HCT116 (cell line): ENCODE measurements around the gene DAND5. TPM values are rescaled to one million over a fixed set of nuclear protein-coding genes. Genes with fewer than 3 reads are reported as not detected.

Experiments
- ATAC-seq: fragments of 200-7000 bp; cut with Tn5 transposase; 2 replicates; pipeline ENCODE4 v1.9.1; 2020; ENCODE audit warnings: mild to moderate bottlenecking, moderate library complexity
- BruUV-seq: library from RNA; stranded (reverse); fragments of 400-500 nt; replicated peaks from 2 replicates; lab custom pipeline; 2021; lab: Mats Ljungman, UMichigan
- CTCF ChIA-PET: fragments of 300-600 bp; sonication (Branson Sonifier 250); formaldehyde crosslinking; loops from one replicate; lab custom pipeline; 2021; ENCODE audit warnings: antibody characterized with exemption; lab: Charles Lee
- POLR2A ChIA-PET: fragments of 300-600, 350-600 bp; sonication (Branson Sonifier 250); formaldehyde crosslinking; loops from one replicate; lab custom pipeline; 2021; ENCODE audit warnings: antibody characterized with exemption; lab: Charles Lee
- RAD21 ChIA-PET, 2 experiments: fragments of 300-600 bp; sonication (Branson Sonifier 250); formaldehyde crosslinking; loops; one replicate each; lab custom pipeline; 2023; ENCODE audit warnings: low total read pairs in 2 of 2; ENCODE audit not compliant: uncharacterized antibody in 2 of 2, unreplicated experiment in 2 of 2, low non-redundant PET in 1 of 2; lab: Charles Lee
- DNase-seq: peaks from one replicate; pipeline ENCODE4 v3.0.0-alpha.2; 2010; ENCODE audit warnings: low read depth, low spot score
- H2AFZ ChIP-seq: fragments of 200-600 bp; shearing (Covaris generic), sonication (generic); 2 replicates; pipeline ENCODE4 v1.6.1; 2017; ENCODE audit warnings: low read depth, mixed run types, mixed read lengths, antibody characterized with exemption, low read length; ENCODE audit not compliant: poor library complexity, severe bottlenecking
- H3K27ac ChIP-seq: 2 replicates; pipeline ENCODE4 v1.5.1; 2012; ENCODE audit warnings: low read depth, low read length
- H3K27me3 ChIP-seq: fragments of 200-600 bp; sonication (generic); 2 replicates; pipeline ENCODE4 v1.6.1; 2016; ENCODE audit warnings: mixed run types, low read length, mixed read lengths; ENCODE audit not compliant: insufficient read depth
- H3K36me3 ChIP-seq, 2 experiments: fragments of 200-500 bp in 1 of 2; fragments of 200-600 bp in 1 of 2; sonication (Bioruptor generic) in 1 of 2; sonication (generic) in 1 of 2; 2 replicates each; pipeline versions ENCODE4 v1.5.1 to v1.6.1; 2014 to 2016; ENCODE audit warnings: low read length in 2 of 2, inconsistent platforms in 1 of 2, mixed read lengths in 1 of 2, mixed run types in 1 of 2; ENCODE audit not compliant: insufficient read depth in 2 of 2, control insufficient read depth in 1 of 2
- H3K4me1 ChIP-seq, 2 experiments: fragments of 200-600 bp in 1 of 2; sonication (generic) in 1 of 2; 2 replicates each; pipeline versions ENCODE4 v1.5.1 to v1.6.1; 2012 to 2017; ENCODE audit warnings: low read length in 2 of 2, inconsistent platforms in 1 of 2, mild to moderate bottlenecking in 1 of 2, mixed read lengths in 1 of 2, mixed run types in 1 of 2, moderate library complexity in 1 of 2; ENCODE audit not compliant: insufficient read depth in 2 of 2, control insufficient read depth in 1 of 2
- H3K4me2 ChIP-seq: fragments of 200-600 bp; sonication (generic); 2 replicates; pipeline ENCODE4 v1.6.1; 2017; ENCODE audit warnings: mixed run types, low read length, mixed read lengths
- H3K4me3 ChIP-seq, 2 experiments: fragments of 200-600 bp in 1 of 2; sonication (generic) in 1 of 2; replicated peaks in 1 of 2; 2 replicates each; pipeline ENCODE4 v1.5.1; 2011 to 2016; ENCODE audit warnings: low read length in 2 of 2, control low read depth in 1 of 2, low read depth in 1 of 2, mild to moderate bottlenecking in 1 of 2, mixed read lengths in 1 of 2, mixed run types in 1 of 2
- H3K79me2 ChIP-seq: fragments of 200-600 bp; sonication (generic); 2 replicates; pipeline ENCODE4 v1.6.1; 2017; ENCODE audit warnings: mild to moderate bottlenecking, mixed run types, low read length, moderate library complexity, mixed read lengths; ENCODE audit not compliant: insufficient read depth
- H3K9ac ChIP-seq: fragments of 200-600 bp; sonication (generic); 2 replicates; pipeline ENCODE4 v1.6.1; 2016; ENCODE audit warnings: low read length, mixed read lengths
- H3K9me2 ChIP-seq: fragments of 200-600 bp; sonication (generic), shearing (Covaris generic); 2 replicates; pipeline ENCODE4 v1.6.1; 2017; ENCODE audit warnings: mixed run types, mild to moderate bottlenecking, moderate library complexity; ENCODE audit not compliant: insufficient read depth
- H3K9me3 ChIP-seq, 2 experiments: fragments of 200-500 bp in 1 of 2; fragments of 200-600 bp in 1 of 2; sonication (Bioruptor generic) in 1 of 2; sonication (generic) in 1 of 2; 2 replicates each; pipeline ENCODE4 v1.6.1; 2014 to 2017; ENCODE audit warnings: low read length in 2 of 2, mixed read lengths in 2 of 2, inconsistent platforms in 1 of 2, low read depth in 1 of 2, mild to moderate bottlenecking in 1 of 2, mixed run types in 1 of 2, moderate library complexity in 1 of 2; ENCODE audit not compliant: control insufficient read depth in 1 of 2, insufficient read depth in 1 of 2
- H4K20me1 ChIP-seq: fragments of 200-600 bp; sonication (generic), shearing (Covaris generic); 2 replicates; pipeline ENCODE4 v1.6.1; 2017; ENCODE audit warnings: mixed run types, mild to moderate bottlenecking, moderate library complexity; ENCODE audit not compliant: insufficient read depth
- CEBPB ChIP-seq: IDR thresholded peaks from 2 replicates; pipeline ENCODE4 v1.6.1; 2012; ENCODE audit warnings: low read depth
- EGR1 ChIP-seq: IDR thresholded peaks from 2 replicates; pipeline ENCODE4 v1.6.1; 2012; ENCODE audit warnings: low read depth
- ELF1 ChIP-seq: IDR thresholded peaks from 2 replicates; pipeline ENCODE4 v1.6.1; 2012; ENCODE audit warnings: low read depth, borderline replicate concordance
- EZH2phosphoT487 ChIP-seq: fragments of 200-600 bp; IDR thresholded peaks from 2 replicates; pipeline ENCODE4 v1.6.1; 2018; ENCODE audit warnings: antibody characterized with exemption, borderline replicate concordance
- FOSL1 ChIP-seq: IDR thresholded peaks from 2 replicates; pipeline ENCODE4 v1.6.1; 2012; ENCODE audit warnings: low read depth
- POLR2A ChIP-seq: IDR thresholded peaks from 2 replicates; pipeline ENCODE4 v1.7.0; 2011; ENCODE audit warnings: borderline replicate concordance; ENCODE audit not compliant: insufficient read depth, insufficient read length; ENCODE audit errors: extremely low read depth
- SIN3A ChIP-seq: IDR thresholded peaks from 2 replicates; pipeline ENCODE4 v1.6.1; 2012; ENCODE audit warnings: low read depth
- SRF ChIP-seq: IDR thresholded peaks from 2 replicates; pipeline ENCODE4 v1.6.1; 2012; ENCODE audit warnings: low read depth
- ZBTB33 ChIP-seq: IDR thresholded peaks from 2 replicates; pipeline ENCODE4 v1.6.1; 2011; ENCODE audit warnings: mild to moderate bottlenecking, low read length, moderate library complexity; ENCODE audit not compliant: insufficient replicate concordance; ENCODE audit errors: extremely low read depth
- ZFX ChIP-seq: fragments of 450-650 bp; IDR thresholded peaks from 2 replicates; pipeline ENCODE4 v1.6.1; 2017
- ZNF274 ChIP-seq: fragments of 200-500 bp; sonication (Bioruptor generic); IDR thresholded peaks from 2 replicates; pipeline ENCODE4 v1.6.1; 2014; ENCODE audit warnings: mild to moderate bottlenecking, low read depth, low read length, inconsistent platforms
- intact Hi-C: fragments of 100-400 bp; cut with micrococcal nuclease; formaldehyde crosslinking; loops from 2 replicates; pipeline ENCODE4 v1.10.0; 2022
- total RNA-seq: library from RNA; stranded (reverse); gene quantifications from one replicate; pipeline ENCODE4 v1.2.1, GENCODE V29; 2021; ENCODE audit not compliant: unreplicated experiment
- TF ChIP-seq, protein P1 (sequence below): IDR thresholded peaks from 2 replicates; pipeline ENCODE4 v1.6.1; 2012; ENCODE audit warnings: low read depth
- TF ChIP-seq, protein P2 (sequence below), 3 experiments: fragments of 200-600 bp in 1 of 3; sonication (generic) in 1 of 3; IDR thresholded peaks in 2 of 3; conservative IDR thresholded peaks in 1 of 3; 2 replicates each; pipeline ENCODE4 v1.5.1; 2012 to 2017; ENCODE audit warnings: low read depth in 2 of 3, low read length in 2 of 3, antibody characterized with exemption in 1 of 3, borderline replicate concordance in 1 of 3, control low read depth in 1 of 3, mild to moderate bottlenecking in 1 of 3, mixed read lengths in 1 of 3, mixed run types in 1 of 3, moderate library complexity in 1 of 3; ENCODE audit not compliant: insufficient read depth in 1 of 3
- TF ChIP-seq, protein P3 (sequence below): IDR thresholded peaks from 2 replicates; pipeline ENCODE4 v1.6.1; 2012

The DAND5 gene
- total RNA-seq, 1 experiment from 2014 or later: 0.25 TPM

- BruUV-seq: no TSS peak
- TF ChIP-seq CEBPB (no peak), ZFX (no peak), ZBTB33 (no peak), SIN3A (no peak), POLR2A (no peak), EZH2phosphoT487 (no peak), EGR1 (no peak), ELF1 (no peak), FOSL1 (no peak), ZNF274 (no peak), SRF (no peak)
- TF ChIP-seq, protein P1, sequence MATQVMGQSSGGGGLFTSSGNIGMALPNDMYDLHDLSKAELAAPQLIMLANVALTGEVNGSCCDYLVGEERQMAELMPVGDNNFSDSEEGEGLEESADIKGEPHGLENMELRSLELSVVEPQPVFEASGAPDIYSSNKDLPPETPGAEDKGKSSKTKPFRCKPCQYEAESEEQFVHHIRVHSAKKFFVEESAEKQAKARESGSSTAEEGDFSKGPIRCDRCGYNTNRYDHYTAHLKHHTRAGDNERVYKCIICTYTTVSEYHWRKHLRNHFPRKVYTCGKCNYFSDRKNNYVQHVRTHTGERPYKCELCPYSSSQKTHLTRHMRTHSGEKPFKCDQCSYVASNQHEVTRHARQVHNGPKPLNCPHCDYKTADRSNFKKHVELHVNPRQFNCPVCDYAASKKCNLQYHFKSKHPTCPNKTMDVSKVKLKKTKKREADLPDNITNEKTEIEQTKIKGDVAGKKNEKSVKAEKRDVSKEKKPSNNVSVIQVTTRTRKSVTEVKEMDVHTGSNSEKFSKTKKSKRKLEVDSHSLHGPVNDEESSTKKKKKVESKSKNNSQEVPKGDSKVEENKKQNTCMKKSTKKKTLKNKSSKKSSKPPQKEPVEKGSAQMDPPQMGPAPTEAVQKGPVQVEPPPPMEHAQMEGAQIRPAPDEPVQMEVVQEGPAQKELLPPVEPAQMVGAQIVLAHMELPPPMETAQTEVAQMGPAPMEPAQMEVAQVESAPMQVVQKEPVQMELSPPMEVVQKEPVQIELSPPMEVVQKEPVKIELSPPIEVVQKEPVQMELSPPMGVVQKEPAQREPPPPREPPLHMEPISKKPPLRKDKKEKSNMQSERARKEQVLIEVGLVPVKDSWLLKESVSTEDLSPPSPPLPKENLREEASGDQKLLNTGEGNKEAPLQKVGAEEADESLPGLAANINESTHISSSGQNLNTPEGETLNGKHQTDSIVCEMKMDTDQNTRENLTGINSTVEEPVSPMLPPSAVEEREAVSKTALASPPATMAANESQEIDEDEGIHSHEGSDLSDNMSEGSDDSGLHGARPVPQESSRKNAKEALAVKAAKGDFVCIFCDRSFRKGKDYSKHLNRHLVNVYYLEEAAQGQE: no peak
- TF ChIP-seq, protein P2, sequence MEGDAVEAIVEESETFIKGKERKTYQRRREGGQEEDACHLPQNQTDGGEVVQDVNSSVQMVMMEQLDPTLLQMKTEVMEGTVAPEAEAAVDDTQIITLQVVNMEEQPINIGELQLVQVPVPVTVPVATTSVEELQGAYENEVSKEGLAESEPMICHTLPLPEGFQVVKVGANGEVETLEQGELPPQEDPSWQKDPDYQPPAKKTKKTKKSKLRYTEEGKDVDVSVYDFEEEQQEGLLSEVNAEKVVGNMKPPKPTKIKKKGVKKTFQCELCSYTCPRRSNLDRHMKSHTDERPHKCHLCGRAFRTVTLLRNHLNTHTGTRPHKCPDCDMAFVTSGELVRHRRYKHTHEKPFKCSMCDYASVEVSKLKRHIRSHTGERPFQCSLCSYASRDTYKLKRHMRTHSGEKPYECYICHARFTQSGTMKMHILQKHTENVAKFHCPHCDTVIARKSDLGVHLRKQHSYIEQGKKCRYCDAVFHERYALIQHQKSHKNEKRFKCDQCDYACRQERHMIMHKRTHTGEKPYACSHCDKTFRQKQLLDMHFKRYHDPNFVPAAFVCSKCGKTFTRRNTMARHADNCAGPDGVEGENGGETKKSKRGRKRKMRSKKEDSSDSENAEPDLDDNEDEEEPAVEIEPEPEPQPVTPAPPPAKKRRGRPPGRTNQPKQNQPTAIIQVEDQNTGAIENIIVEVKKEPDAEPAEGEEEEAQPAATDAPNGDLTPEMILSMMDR (IDR thresholded peaks at IDR 0.05 in 2 of 3, conservative IDR thresholded peaks at IDR 0.05 in 1 of 3; ENCODE audit: borderline replicate concordance in 1 of 3, insufficient read depth in 1 of 3, low read depth in 2 of 3, low read length in 2 of 3): no peak
- TF ChIP-seq, protein P3, sequence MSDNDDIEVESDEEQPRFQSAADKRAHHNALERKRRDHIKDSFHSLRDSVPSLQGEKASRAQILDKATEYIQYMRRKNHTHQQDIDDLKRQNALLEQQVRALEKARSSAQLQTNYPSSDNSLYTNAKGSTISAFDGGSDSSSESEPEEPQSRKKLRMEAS: no peak
- TF ChIP-seq, all 23 proteins: peak for 0
- H3K4me1 ChIP-seq: peaks cover 8 to 38% of the 10 kb centered on the region in 2 experiments; a peak in 3 of 4 replicates
- peaks cover 73% of the 10 kb centered on the region for H3K79me2 ChIP-seq
- H4K20me1 ChIP-seq: no peaks in the 10 kb centered on the region
- H3K27ac ChIP-seq: 0 out of 2 replicates have a peak overlapping the region, but pooled peaks have one; percentile 10
- no peaks in the 10 kb centered on the region for H3K27me3 ChIP-seq
- intact Hi-C loops: no loop called here
- H3K9ac ChIP-seq: no peak overlapping the region
- H3K9me3 ChIP-seq: no peaks in the 10 kb centered on the region
- ChIA-PET RAD21 (no interaction called here), CTCF (interaction anchor here (0.6 kb wide), 1 partner anchor 1187 kb away, joined by 3 read pairs; no protein-coding TSS in a partner anchor), POLR2A (no interaction called here)
- no peak overlapping the region for H2AFZ ChIP-seq
- ATAC-seq (no peak), DNase-seq (no peak)
- H3K36me3 ChIP-seq: peaks cover 33 to 57% of the 10 kb centered on the region in 2 experiments
- no peak overlapping the region for H3K4me2 ChIP-seq
- no peaks in the 10 kb centered on the region for H3K9me2 ChIP-seq
- no peak overlapping the region for H3K4me3 ChIP-seq
Observed at GRCh38 chr19:12943437-12944044, 25.8 kb upstream of the DAND5 start.
